Measurements from ENCODE around the gene CCL7.

- TF ChIP-seq POLR2A (IDR thresholded peaks at IDR 0.05; ENCODE audit: low read length) (no peak), GATA1 (IDR thresholded peaks at IDR 0.05; ENCODE audit: low read depth, low read length) (no peak)
Observed at GRCh38 chr17:34221411-34221810, 48.6 kb upstream of the CCL7 start.

Data from erythroblast (primary cell).